Raji (cell line): ENCODE measurements around the gene PGLYRP3.

ENCODE experiments used
- POLR2A ChIP-seq: IDR thresholded peaks from 2 replicates; pipeline ENCODE4 v1.6.1; 2011; ENCODE audit warnings: low read depth, low read length, control low read depth; ENCODE audit not compliant: insufficient read depth

PGLYRP3 gene

GRCh38 chr1:153340356-153340755 lies 27.6 kb upstream of the PGLYRP3 start:
- TF ChIP-seq POLR2A = no peak

GRCh38 chr1:153339802-153340201 lies 27.1 kb upstream of the PGLYRP3 start:
- TF ChIP-seq POLR2A = no peak

DNA sequence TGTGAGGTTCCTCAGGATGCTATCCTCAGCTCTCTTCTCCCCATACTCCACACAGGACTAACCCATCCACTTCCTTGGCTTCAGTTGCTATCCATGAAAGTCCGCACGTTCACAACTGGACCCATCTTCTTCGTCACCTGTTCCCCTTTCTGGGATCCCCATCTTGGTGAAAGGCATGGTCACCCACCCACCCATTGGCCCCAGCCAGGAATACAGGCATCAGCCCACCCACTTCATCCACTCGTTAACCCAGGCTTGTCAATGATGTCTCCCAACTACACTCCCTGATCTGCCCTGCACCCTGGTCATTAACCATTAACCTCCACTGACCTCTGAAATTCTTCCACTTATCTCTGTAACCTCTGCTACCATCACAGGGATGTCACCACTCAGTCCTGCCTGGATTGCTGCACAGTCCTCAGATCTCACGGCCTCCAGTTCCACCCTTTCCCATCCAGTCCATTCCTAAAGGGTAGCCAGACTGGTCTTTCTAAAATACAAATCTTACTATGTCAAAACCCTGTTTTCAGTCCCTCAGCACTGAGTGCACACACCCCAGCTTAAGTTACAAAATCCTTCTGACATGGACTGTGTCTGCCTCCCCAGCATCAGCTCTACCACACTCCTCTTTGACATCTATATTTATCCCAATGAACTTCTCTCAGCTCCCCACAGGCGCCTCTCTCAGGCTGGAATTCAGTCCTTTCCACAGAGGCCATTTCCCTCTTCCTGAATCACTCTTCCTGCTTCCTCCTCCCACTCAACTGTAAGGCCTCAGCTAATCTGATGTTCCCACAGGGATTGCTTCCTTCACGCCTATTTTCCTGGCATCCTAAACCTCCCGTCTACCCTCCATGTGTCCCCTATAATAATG lies 25.5 kb upstream of the PGLYRP3 start:
- no peak for TF ChIP-seq POLR2A

DNA sequence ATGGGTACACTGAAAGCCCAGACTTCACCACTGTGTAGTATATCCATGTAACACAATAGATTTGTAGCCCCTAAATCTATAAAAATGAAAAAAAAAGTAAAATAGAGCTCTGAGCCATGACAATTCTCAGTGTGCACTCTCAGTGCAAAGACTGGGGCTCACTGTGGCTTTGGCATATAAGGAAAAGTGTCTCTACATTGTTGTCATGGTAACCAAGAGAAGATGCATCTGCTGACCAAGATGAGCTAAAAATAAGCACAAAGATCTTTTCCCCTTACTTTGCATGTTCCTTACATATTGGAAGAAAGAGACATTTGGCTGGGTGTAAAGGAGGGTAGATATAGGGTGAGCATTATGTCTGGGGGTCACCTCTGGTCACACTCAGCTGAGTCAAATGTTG lies 23.9 kb upstream of the PGLYRP3 start:
- no peak for TF ChIP-seq POLR2A

DNA sequence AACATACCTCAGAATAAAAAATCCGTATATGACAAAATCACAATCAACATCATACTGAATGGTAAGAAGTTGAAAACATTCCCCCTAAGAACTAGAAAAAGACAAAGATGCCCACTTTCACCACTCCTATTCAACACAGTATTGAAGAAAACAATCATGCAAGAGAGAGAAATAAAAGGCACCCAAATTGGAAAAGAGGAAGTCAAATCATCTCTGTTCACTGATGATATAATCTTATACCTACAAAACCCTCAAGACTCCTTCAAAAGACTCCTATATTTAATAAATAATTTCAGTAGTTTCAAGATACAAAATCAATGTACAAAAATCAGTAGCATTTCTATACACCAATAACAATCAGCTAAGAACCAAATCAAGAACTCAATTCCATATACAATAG lies 21.1 kb upstream of the PGLYRP3 start:
- TF ChIP-seq POLR2A = no peak

DNA sequence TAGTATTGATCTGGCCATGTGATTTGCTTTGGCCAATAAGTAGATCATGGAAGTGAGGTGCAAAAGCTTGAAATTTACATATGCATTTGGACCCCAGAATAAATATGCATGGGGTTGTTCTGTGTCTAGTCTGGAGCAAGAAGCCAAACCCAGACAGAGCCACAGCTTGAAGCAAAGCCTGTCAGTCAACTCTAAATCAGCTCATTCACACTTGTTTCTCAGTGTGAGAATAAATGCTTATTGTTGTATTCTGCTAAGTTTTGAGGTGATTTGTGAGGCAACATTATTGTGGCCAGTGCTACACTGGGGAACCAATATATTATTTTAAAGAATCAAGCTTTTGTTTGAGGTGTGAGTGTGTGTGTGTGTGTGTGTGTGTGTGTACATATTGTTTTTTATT lies 12.2 kb upstream of the PGLYRP3 start:
- TF ChIP-seq POLR2A = no peak

DNA sequence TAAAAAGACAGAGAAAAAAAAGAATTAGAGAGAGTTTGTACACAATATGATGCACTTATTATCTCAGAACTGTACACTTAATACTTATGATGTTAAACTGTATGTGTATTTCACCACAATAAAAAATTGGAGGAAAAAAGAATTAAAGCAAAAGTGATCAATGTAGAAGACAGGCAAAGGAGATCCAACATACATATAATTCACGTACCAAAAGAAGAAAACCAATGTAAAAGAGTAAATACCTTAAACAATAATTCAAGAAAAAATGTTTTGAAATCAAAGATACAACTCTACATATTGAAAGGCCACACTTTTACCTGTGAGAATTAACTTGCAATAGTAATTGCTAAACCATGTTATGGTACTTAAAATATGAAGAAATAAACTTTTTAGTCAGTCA lies 9.8 kb upstream of the PGLYRP3 start:
- TF ChIP-seq POLR2A = no peak

- no peak for TF ChIP-seq POLR2A
Measured at GRCh38 chr1:153313288-153313687, 536 bp upstream of the PGLYRP3 start.

- TF ChIP-seq POLR2A = no peak
Measured at GRCh38 chr1:153310526-153310925, 2.2 kb downstream of the PGLYRP3 start.

GRCh38 chr1:153309441-153309840 lies 3.3 kb downstream of the PGLYRP3 start:
- TF ChIP-seq POLR2A = no peak

DNA sequence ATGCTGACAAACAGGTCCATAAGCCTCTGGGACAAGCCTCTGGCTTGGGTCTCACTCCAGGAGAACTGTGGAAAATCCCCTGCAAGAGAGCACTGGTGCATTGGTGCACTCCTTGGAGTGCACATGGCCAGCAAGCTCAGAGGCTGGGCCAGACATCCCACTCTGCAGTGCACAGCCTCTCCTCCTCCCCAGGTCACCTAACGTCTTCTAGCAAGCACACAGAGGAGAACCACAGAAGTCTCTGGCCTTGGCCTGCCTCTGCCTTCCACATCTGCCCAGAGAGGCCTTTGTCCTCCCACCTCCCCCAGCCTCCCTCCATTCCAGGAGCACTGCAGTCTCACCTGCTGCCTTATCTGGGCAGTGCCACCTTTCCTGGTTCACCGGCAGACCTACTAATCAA lies 4.2 kb downstream of the PGLYRP3 start:
- no peak for TF ChIP-seq POLR2A

DNA sequence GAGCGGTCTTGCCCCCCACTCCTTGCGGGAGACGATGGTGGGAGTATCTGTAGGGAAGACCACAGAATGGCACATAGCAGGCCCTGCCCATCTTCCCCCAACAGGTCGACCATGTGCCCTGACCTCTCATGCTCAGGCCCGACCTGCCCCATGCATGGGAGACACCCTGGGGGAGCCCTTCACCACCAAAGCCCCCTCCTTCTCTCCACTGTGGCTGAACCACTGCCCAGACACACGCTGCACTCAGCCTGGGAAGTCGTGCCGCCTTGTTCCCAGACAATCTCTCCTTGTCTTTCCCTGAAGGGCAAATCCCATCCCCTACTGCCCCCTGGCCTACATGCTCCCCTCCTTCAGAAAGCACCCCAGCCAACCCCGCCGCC lies 5.5 kb downstream of the PGLYRP3 start:
- no peak for TF ChIP-seq POLR2A

- no peak for TF ChIP-seq POLR2A
Measured at GRCh38 chr1:153306303-153307220, 6.2 kb downstream of the PGLYRP3 start.

GRCh38 chr1:153305682-153306081 lies 7.1 kb downstream of the PGLYRP3 start:
- TF ChIP-seq POLR2A = no peak

DNA sequence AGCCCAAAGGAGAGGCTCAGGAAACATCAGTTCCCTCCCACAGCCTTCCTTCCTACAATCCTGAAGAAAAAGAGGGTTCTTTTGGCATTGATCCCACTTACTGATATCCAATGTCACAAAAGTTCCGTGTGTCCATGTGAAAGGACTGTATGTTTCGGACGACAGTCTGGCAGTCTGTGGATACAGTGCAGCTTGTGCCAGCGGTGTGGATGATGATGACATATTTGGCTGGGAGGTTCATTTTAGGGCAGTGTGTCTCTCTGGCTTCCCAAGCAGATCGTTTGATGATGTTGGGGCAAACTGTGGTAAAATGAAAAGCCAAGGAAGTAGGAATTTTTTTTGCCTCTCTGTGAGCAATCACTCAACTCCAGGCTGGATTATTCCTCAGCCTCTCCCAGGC lies 10.4 kb downstream of the PGLYRP3 start:
- no peak for TF ChIP-seq POLR2A

DNA sequence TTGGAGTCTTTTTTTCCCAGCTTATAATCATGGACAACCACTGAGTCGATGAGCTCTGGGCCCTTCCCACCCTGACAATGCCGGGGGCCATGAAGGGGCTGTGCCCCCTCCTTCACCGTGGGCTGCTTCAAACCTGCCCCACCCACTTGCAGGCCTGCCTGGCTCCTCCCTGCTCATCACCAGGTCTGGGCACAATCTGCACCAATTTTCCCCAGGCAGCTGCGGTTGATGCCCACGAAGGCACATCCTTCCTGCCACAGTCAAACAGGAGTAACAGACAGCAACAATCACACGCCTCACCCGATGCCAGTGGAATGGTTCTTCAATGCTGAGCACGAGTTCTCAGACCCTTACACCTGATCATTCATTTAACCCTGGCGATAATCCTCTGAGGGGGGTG lies 18.9 kb downstream of the PGLYRP3 start:
- TF ChIP-seq POLR2A = no peak
